B cell (primary cell): ENCODE results near the gene DNAI1.

Experiments
- EZH2 ChIP-seq: IDR thresholded peaks from 2 replicates; pipeline ENCODE4 v1.6.1; 2012; ENCODE audit warnings: borderline replicate concordance, low read depth, mild to moderate bottlenecking, moderate library complexity, low read length; ENCODE audit not compliant: insufficient read depth, poor library complexity, severe bottlenecking
- TF ChIP-seq, protein P1 (sequence below): fragments of 200-600 bp; IDR thresholded peaks from one replicate; pipeline ENCODE4 v1.8.0; 2022; ENCODE audit warnings: antibody characterized with exemption, mild to moderate bottlenecking

DNA sequence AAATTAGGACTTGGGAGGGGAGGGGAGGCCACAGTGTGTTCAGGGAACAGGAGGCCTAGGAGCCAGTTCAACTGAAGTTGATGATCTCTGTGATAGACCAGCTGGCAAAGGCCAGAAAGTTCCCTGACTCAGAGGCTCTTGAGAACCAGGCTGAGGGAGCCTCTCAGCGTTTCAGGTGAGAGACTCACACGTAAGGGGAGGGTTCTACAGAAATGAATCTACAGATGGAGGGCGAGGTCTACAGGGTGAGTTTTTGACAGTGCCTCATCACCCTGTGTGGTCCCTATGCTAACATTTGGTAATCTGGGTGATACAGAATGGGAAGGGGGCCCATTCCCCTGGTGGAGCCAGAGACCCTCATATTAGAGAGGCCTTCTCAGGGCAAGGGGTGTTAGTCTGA is 32.2 kb downstream of the DNAI1 start:
- TF ChIP-seq EZH2, result no peak
- TF ChIP-seq, protein P1, sequence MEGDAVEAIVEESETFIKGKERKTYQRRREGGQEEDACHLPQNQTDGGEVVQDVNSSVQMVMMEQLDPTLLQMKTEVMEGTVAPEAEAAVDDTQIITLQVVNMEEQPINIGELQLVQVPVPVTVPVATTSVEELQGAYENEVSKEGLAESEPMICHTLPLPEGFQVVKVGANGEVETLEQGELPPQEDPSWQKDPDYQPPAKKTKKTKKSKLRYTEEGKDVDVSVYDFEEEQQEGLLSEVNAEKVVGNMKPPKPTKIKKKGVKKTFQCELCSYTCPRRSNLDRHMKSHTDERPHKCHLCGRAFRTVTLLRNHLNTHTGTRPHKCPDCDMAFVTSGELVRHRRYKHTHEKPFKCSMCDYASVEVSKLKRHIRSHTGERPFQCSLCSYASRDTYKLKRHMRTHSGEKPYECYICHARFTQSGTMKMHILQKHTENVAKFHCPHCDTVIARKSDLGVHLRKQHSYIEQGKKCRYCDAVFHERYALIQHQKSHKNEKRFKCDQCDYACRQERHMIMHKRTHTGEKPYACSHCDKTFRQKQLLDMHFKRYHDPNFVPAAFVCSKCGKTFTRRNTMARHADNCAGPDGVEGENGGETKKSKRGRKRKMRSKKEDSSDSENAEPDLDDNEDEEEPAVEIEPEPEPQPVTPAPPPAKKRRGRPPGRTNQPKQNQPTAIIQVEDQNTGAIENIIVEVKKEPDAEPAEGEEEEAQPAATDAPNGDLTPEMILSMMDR, result no peak
